HG03520 (cell line): ENCODE measurements around the gene POMT2.
"Not testable (repeated sequence)": the region's sequence is repeated elsewhere in the genome, so short reads cannot be mapped to it uniquely, and the experiment has no call there.

Experiments
- ATAC-seq: cut with Tn5 transposase; IDR thresholded peaks from one replicate; pipeline ENCODE4 v1.9.1; 2021; ENCODE audit warnings: mild to moderate bottlenecking, moderate library complexity; ENCODE audit not compliant: unreplicated experiment

Gene POMT2, protein sequence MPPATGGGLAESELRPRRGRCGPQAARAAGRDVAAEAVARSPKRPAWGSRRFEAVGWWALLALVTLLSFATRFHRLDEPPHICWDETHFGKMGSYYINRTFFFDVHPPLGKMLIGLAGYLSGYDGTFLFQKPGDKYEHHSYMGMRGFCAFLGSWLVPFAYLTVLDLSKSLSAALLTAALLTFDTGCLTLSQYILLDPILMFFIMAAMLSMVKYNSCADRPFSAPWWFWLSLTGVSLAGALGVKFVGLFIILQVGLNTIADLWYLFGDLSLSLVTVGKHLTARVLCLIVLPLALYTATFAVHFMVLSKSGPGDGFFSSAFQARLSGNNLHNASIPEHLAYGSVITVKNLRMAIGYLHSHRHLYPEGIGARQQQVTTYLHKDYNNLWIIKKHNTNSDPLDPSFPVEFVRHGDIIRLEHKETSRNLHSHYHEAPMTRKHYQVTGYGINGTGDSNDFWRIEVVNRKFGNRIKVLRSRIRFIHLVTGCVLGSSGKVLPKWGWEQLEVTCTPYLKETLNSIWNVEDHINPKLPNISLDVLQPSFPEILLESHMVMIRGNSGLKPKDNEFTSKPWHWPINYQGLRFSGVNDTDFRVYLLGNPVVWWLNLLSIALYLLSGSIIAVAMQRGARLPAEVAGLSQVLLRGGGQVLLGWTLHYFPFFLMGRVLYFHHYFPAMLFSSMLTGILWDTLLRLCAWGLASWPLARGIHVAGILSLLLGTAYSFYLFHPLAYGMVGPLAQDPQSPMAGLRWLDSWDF

DNA sequence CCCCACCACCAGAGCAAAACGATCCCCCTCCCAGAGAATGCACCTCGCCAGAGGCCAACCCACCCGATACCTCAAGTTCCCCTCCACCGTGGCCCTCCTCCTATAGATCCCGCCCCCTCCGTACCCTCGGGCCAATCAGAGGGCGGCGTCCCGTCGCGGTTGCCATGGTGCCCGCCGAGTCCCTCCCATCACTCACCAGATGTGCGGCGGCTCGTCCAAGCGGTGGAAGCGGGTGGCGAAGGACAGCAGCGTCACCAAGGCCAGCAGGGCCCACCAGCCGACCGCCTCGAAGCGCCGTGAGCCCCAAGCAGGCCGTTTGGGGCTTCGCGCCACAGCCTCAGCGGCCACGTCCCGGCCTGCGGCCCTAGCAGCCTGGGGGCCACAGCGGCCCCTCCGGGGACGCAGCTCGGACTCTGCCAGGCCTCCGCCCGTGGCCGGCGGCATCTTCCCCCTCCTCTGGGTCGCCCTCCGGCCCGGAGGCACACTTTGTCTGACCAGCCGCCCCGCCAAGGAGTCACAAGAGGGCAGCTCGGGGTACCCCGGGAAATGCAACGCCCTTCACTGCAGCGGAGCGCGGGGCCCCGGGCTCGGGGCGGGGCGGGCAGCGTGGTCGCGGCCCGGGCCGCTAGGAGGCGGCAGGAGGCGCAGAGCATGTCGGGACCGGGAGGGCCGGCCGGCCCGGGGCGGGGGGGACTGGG is at the start of gene POMT2:
Gene POMT2 (minus strand): TSS at position 646 of the 698 bp plus-strand sequence. CDS start 202 bp downstream, at position 444.
- ATAC-seq: peak; percentile 59

DNA sequence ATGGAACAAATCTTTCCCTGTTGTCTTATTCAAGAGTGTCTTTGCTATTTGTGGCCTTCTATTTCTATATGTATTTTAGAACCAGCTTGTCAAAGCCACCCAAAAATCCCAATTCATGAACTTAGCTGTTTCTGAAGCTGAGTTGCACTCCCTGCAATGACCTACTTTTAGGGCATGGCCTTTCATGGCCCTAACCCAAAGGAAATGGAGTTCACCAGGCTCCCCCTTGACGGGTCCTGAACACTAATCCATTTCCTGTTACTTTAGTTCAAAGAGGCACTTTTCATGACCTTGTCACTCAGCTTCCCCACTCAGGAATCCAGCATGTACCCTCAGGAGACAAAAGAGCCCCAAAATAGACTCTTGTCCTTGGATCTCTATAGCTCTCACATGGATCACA is 48.6 kb upstream of the POMT2 start:
- ATAC-seq: no peak

DNA sequence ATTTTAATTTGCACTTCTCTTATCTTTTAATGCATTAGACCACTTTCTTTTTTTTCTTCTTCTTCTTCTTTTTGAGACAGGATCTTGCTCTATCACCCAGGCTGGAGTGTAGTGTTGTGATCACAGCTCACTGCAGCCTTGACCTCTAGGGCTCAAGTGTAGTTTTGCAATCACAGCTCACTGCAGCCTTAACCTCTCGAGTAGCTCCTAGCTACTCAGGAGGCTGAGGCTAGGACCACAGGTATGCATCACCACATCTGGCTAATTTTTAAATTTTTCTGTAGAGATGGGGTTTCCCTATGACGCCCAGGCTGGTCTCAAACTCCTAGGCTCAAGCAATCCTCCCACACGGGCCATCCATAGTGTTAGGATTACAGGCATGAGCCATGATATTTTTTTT is 43.5 kb upstream of the POMT2 start:
- ATAC-seq: no peak

DNA sequence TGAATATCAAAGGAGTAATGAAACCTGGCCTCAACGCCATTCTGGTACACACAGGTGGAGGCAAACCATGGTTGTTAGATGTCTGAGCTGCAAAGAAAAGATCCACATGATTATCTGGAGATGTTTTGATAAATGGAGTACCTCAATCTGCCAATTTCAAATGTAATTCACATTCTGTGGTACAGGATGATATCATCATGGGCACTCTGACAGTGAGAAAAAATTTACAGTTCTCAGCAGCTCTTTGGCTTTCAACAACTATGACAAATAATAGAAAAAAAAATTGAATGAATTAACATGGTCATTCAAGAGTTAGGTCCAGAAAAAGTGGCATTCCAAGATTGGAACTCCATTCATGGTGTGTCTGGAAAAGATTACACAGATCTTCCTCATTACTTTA is 38.9 kb upstream of the POMT2 start:
- no peak for ATAC-seq

DNA sequence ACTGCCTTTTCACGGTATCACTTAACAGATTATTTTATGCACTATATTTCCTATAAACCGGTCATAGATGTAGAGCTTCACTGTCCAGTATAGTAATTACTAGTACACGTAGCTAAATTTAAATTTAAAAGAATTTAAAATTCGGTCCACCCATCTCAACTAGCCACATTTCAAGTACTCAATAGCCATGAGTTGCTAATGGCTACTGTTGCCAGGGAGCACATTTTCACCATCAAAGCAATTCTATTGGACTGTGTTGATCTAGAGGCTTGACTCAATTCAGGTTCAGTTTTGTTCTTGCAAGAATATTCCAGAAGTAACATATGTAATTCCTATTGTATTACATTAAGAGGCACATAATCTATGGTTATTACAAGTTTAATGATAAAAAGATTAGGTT is 36.2 kb upstream of the POMT2 start:
- no peak for ATAC-seq

DNA sequence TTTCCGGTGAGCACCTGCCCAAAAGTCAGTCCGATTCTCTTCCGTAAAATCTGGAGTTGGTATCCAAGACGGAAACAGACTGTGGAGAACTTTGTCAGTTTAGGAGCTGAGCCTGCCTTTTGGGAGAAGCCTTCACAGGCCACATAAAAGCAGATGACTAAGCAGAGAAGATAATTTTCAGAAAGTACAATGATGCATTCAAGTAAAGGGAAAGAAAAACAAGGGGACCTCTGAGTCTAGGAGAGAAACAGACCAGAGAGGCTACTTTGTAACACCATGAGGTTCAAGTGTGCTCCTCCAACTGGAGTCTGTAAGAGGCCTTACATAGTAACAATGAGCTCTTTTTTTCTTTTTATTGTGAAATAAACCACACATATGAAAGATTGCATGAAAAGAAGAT is 35.1 kb upstream of the POMT2 start:
- no peak for ATAC-seq

DNA sequence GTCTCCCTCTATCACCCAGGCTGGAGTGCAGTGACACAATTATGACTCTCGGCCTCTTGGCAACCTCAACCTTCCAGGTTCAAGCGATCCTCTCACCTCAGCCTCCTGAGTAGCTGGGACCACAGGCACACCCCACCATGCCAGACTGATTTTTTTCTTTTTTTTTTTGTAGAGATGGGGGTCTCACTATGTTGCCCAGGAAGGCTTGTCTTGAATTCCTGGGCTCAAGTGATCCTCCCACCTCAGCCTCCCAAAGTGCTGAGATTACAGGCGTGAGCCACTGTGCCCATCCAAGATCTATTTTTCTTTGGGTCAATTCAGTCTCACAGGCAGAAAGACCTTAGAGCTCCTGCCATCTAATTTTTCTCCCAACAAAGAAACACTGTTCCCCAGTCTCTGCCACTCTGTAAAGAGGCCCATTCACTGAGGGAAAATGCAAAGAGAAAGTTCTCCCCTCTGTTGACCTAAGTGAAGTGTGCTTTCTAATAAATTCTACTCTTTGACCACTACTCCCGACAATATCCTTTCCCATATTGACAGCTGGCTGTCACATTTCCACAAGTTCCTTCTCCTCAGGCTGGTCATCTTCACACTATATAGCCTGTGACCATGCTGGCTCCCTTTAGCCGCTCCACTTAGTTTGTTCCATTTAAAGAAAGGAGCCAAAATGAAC is 32.9 kb upstream of the POMT2 start:
- no peak for ATAC-seq

DNA sequence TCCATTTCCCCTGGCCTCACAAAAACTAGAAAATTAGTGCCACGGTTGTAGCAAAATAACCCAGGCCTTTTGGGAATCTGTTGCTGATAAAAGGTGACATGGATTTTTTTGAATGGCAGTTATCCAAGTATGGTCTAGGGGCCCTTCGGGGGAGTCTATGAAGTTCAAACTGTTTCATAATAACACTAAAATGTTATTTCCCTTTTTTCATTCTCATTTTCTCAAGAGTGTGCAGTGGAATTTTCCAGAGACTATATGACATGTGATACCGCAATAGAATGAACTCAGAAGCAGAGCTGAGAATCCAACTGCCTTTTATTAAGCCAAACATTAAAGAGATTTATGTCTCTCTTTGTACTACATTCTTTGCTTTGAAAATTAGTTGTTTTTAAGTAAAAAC is 27.1 kb upstream of the POMT2 start:
- no peak for ATAC-seq

DNA sequence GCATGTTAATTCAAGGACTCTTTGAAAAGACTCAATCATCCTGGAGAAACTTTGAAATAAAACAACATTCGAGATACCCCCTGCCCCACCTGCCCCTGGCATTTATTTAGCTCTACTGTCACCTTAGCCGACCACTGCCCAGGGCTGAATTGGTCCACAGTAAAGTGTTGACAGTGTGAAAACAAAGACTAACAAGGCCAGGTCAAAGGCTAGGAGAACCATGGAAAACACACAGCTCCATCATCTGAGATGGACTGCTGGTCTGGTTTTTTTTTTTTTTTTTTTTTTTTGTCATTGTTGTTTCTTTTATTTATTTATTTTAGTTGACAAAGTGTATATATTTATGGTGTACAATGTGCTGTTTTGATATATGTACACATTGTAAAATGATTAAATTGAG is 25.8 kb upstream of the POMT2 start:
- ATAC-seq: no peak

DNA sequence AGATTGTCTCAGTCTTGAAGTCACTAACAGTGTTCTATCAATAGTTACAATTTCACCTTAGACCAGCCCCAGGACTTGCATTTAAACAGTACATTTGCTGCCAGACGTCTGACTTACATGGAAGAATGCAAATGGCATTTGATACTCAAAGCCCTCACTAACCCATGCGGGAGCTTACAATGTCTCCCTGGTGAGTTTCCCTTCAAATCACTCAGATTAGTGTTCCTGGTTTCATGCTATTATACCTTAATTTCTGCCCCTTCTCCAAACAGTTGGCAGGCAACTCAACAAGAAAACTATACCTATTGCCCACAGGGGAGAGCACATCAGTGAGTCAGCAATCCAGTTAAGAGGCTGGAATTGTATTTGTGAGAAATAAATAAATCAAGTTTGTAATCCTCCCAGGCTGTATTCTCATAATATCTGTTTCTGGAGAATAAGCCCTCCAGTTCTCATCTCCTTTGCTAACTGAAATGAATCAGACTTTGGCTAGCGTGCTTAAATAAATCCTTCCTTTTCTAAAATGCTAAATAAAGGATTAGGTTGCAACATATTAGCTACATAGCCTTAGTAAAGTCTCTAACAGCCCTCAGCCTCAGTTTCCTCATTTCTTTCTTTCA is 23.8 kb upstream of the POMT2 start:
- ATAC-seq: no peak

DNA sequence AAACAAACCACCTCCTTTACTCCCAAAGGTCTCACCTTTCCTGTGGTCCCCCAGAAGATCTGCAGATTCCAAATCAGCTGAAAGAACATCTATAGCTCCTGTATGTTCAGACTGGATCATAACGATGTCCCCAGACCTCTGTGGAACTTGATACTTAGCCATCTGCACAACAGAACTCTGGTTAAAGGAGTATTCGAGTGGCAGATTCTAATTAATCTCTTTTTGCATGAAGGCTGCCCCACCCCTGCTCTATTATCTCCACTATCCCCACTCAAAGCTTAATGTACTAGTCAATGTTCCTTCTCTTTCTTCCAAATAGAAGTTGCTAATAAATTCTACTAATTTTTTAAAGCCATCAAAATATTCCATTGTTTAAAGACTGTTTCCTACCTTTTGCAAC is 23.0 kb upstream of the POMT2 start:
- no peak for ATAC-seq

DNA sequence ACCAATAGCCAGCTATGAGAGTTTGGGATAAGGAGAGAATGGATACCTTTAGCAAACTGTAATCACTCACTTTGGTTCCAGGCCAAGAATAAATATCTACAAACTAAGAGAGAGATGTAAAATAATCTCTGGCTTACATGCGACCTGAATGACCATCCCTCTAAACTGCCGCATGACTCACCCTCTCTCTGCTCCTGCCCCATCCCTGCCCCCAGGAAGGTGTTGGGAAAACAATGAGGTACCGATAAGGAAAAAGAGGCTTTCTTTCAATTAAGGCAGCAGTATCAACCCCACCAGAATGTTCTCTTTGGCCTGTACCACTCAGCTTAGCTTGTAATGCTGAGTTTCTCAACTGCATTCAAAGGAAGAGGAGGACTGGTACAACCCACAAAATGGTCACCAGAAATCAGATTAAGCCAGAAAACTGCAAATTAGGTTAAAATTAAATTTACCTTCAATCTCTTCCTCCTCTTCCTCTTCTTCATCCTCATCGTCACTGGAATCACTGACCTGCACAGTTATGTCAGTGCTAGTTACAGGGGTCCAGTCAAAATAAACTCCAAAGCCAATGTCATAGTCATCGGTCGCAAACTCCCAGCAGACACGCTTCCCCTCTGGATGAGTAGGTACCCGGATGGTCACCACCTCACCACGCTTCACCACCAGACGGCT is 22.2 kb upstream of the POMT2 start:
- no peak for ATAC-seq

DNA sequence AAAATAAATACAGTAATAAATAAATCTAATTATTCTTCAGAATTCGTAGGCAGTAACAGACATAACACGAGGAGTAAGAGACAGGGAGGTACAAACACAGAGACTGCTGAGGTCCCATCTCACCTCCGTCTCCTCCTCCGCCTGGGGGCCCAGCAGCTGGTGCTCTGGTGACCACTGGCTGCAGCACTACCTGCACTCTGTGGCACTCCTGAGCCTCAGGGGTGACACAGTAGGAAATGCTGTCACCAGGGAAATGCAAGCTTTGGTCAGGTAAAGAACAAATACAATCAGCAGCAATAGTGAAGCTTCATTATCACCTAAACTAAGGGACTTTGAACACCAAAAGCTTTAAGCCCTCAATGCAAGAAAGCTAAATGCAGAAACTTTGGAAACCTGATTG is 19.7 kb upstream of the POMT2 start:
- ATAC-seq: no peak

DNA sequence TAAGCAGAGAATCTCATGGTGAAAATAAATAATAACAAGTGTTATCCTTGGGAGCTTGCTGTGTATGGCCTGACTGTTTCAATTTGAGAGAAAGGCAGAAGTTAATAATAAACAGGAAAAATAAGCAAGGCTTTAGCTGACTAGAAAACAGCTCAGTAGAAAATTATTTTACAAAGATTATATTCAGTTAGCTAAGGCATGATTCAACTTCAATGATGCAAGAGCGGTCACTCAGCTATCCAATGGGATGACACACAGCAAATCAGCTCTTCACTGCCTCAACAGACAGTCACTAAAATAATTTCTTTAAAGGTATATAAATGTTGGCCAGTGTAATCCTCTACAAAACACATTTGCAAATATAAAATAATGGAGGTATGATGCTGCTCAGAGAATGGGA is 18.7 kb upstream of the POMT2 start:
- no peak for ATAC-seq

DNA sequence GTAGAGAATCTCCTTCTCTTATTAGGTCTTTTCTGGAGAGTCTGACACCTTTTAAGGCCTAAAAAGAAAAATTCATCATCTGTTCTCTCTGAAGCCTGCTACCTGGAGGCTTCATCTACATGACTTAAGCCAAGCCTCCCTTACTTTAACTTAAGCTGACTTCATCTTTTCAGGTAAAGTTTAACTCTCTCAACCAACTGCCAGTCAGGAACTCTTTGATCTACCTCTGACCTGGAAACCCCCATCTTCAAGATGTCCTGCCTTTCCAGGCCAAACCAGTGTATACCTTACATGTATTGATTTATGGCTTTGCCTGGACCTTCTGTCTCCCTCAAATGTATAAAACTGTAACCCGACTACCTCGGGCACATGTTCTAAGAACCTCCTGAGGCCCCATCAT is 17.6 kb upstream of the POMT2 start:
- ATAC-seq: no peak

DNA sequence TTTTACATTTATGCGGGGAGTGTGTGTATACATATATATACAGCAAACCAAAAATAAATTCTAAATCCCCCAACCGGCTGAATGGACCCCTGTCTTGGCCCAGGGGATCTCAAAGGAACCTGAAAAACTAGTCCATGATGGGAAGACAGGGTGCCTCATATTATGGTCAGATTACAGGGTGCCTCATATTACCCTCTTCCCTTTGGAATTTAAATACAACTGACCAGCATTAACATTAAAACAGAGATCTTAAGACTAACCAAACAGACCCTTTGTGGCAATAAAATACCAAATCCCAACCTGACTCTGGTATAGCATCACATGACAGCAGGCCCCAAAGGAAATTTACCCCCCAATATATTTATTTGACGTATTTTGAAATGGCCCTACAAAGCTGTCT is 17.2 kb upstream of the POMT2 start:
- ATAC-seq: no peak

DNA sequence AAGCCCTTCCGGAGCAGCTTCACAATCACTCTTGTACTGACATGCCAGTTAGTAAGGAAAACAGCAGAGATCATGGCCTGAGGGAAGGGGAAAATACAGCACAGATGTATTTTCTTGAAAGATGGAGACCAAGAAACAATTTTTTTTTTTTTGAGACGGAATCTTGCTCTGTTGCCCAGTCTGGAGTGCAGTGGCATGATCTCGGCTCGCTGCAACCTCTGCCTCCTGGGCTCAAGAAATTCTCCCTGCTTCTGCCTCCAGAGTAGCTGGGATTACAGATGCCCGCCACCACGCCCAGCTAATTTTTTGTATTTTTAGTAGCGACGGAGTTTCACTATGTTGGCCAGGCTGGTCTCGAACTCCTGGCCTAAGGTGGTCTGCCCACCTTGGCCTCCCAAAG is 16.6 kb upstream of the POMT2 start:
- ATAC-seq: not testable (repeated sequence)

DNA sequence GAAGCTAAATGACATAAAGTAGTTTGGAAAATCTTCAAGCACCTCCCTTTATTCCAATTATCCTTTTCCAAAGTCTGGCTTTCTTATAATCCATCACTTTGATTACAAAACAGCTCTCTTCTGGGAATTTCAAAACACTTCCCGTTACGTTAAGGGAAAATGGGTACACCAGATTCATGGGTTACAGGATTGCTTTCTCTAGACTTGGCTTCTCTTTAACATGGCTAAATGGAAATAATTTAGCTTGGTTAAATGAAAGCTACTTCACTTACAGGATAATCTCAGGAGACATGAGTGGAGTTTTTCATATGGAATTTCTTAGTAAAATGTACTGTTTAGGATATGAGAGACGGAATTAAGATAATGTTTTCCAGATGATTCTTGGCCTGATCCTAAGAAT is 14.9 kb upstream of the POMT2 start:
- ATAC-seq: no peak

DNA sequence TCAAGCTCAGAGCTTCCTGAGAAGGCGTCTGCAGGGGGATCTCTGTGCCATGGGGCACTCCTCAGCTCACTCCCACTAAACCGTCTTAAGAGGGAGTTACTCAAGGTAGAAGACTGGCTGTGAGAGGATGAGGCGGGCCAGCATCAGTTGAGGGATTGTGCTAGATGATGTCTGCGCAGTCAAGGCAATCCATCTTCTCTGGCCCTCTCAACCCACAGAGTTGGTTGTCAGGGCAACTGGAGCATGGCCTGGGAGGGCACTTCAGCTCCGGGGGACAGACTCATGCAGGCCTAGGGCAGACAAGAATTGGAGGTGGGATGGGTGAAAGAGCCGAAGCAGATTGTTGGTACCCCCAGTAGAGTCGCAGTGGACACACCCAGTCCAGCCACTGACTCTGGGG is 9.2 kb upstream of the POMT2 start:
- ATAC-seq: no peak

DNA sequence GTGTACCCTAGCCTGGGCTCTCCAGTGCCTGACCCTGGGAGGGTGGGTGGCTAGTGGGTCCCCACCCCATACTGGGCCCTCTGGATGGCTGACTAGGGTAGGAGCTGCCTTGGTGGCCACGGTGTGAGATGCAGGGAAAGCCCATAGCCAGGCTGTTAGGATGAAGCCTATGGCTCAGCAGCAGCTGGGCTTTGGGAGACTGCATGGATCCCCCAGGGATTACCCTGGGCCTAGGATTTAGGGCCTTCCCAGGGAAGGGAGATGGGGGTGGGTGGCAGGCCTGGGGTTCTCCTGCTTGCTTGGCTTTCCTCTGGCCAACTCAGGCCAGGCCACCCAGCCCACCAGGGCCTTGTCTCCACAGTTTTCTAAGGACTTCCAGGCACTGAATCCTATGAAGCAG is 6.4 kb upstream of the POMT2 start:
- no peak for ATAC-seq
